HUES64 (cell line): ENCODE data around the gene COX6A2.

Source experiments
- H3K27ac ChIP-seq: 2 replicates; pipeline ENCODE4 v1.7.0; 2013; ENCODE audit warnings: low read depth, low read length, inconsistent platforms
- H3K27me3 ChIP-seq: 2 replicates; pipeline ENCODE4 v1.6.1; 2013; ENCODE audit warnings: mild to moderate bottlenecking, low read length; ENCODE audit not compliant: insufficient read depth
- H3K36me3 ChIP-seq: 2 replicates; pipeline ENCODE4 v1.6.1; 2013; ENCODE audit warnings: mild to moderate bottlenecking, low read length; ENCODE audit not compliant: insufficient read depth
- H3K4me1 ChIP-seq: 2 replicates; pipeline ENCODE4 v1.6.1; 2013; ENCODE audit warnings: mild to moderate bottlenecking, low read length, moderate library complexity; ENCODE audit not compliant: insufficient read depth
- H3K4me3 ChIP-seq: 2 replicates; pipeline ENCODE4 v1.5.1; 2013; ENCODE audit warnings: mild to moderate bottlenecking, low read length, moderate library complexity
- H3K9ac ChIP-seq: 2 replicates; pipeline ENCODE4 v1.6.1; 2013; ENCODE audit warnings: mild to moderate bottlenecking, low read depth, low read length
- H3K9me3 ChIP-seq: 2 replicates; pipeline ENCODE4 v1.6.1; 2013; ENCODE audit warnings: low read depth, low read length; ENCODE audit not compliant: insufficient read depth
- WGBS: fragments of 150-250, 120-280 bp; methylation state at CpG from one replicate; pipeline ENCODE4 v1.1.7; 2013; ENCODE audit warnings: missing lambda C conversion rate; 5-methylcytosine and 5-hydroxymethylcytosine counted together

The COX6A2 gene

GRCh38 chr16:31401436-31401835 is 26.7 kb downstream of the COX6A2 start:
- Histone ChIP-seq H3K9me3 (no peaks in the 10 kb centered on the region), H3K27ac (no peak overlapping the region), H3K4me1 (no peaks in the 10 kb centered on the region), H3K36me3 (no peaks in the 10 kb centered on the region), H3K4me3 (no peak overlapping the region), H3K9ac (no peak overlapping the region), H3K27me3 (no peaks in the 10 kb centered on the region)
- WGBS = 89% methylated on average over 10 of the region's 11 CpGs

GRCh38 chr16:31400191-31400590 is 28.0 kb downstream of the COX6A2 start:
- H3K4me1 ChIP-seq = no peaks in the 10 kb centered on the region
- H3K9ac ChIP-seq = no peak overlapping the region
- no peaks in the 10 kb centered on the region for H3K27me3 ChIP-seq
- no peaks in the 10 kb centered on the region for H3K36me3 ChIP-seq
- WGBS = 89% methylated on average over 2 of the region's 2 CpGs
- H3K4me3 ChIP-seq = no peak overlapping the region
- no peaks in the 10 kb centered on the region for H3K9me3 ChIP-seq
- H3K27ac ChIP-seq = no peak overlapping the region

- Histone ChIP-seq H3K27me3 (no peaks in the 10 kb centered on the region), H3K4me1 (no peaks in the 10 kb centered on the region), H3K9me3 (no peaks in the 10 kb centered on the region), H3K9ac (no peak overlapping the region), H3K4me3 (no peak overlapping the region), H3K27ac (no peak overlapping the region), H3K36me3 (no peaks in the 10 kb centered on the region)
- WGBS = 78% methylated on average over 9 of the region's 9 CpGs
Observed at GRCh38 chr16:31397701-31398100, 30.5 kb downstream of the COX6A2 start.

- Histone ChIP-seq H3K4me3 (no peak overlapping the region), H3K27me3 (no peaks in the 10 kb centered on the region), H3K9me3 (no peaks in the 10 kb centered on the region), H3K36me3 (no peaks in the 10 kb centered on the region), H3K4me1 (no peaks in the 10 kb centered on the region), H3K9ac (no peak overlapping the region), H3K27ac (no peak overlapping the region)
- 88% methylated on average over 18 of the region's 18 CpGs for WGBS
Observed at GRCh38 chr16:31397096-31397660, 31.0 kb downstream of the COX6A2 start.

- Histone ChIP-seq H3K36me3 (no peaks in the 10 kb centered on the region), H3K9me3 (no peaks in the 10 kb centered on the region), H3K4me3 (no peak overlapping the region), H3K9ac (no peak overlapping the region), H3K27me3 (no peaks in the 10 kb centered on the region), H3K27ac (no peak overlapping the region), H3K4me1 (no peaks in the 10 kb centered on the region)
- whole genome bisulfite sequencing = 97% methylated on average over 5 of the region's 6 CpGs
Observed at GRCh38 chr16:31395647-31396046, 32.5 kb downstream of the COX6A2 start.

GRCh38 chr16:31393056-31393455 is 35.1 kb downstream of the COX6A2 start, which contains the start of gene ITGAD:
ITGAD (plus strand) TSS chr16:31393335; CDS start chr16:31393361, 26 bp downstream.
- no peak within 1 kb of the TSS for H3K4me3 ChIP-seq
- no peaks in the 10 kb centered on the region for H3K27me3 ChIP-seq
- no peaks in the 10 kb centered on the region for H3K4me1 ChIP-seq
- H3K27ac ChIP-seq = no peak within 1 kb of the TSS
- no peak within 1 kb of the TSS for H3K9ac ChIP-seq
- H3K36me3 ChIP-seq = no peaks in the 10 kb centered on the region
- H3K9me3 ChIP-seq = no peaks in the 10 kb centered on the region
- 60% methylated on average over 5 of the region's 5 CpGs for WGBS

- Histone ChIP-seq H3K9ac (no peak overlapping the region), H3K9me3 (no peaks in the 10 kb centered on the region), H3K27me3 (no peaks in the 10 kb centered on the region), H3K4me3 (no peak overlapping the region), H3K36me3 (no peaks in the 10 kb centered on the region), H3K27ac (no peak overlapping the region), H3K4me1 (no peaks in the 10 kb centered on the region)
- 90% methylated on average over 5 of the region's 6 CpGs for WGBS
Observed at GRCh38 chr16:31390504-31391041, 37.6 kb downstream of the COX6A2 start.

- H3K9ac ChIP-seq = no peak overlapping the region
- H3K4me3 ChIP-seq = no peak overlapping the region
- H3K36me3 ChIP-seq = no peaks in the 10 kb centered on the region
- H3K4me1 ChIP-seq = no peaks in the 10 kb centered on the region
- H3K27me3 ChIP-seq = no peaks in the 10 kb centered on the region
- WGBS = 81% methylated on average over 2 of the region's 2 CpGs
- no peak overlapping the region for H3K27ac ChIP-seq
- H3K9me3 ChIP-seq = no peaks in the 10 kb centered on the region
Observed at GRCh38 chr16:31388535-31388934, 39.6 kb downstream of the COX6A2 start.

GRCh38 chr16:31386157-31386984 is 41.8 kb downstream of the COX6A2 start:
- Histone ChIP-seq H3K9me3 (no peaks in the 10 kb centered on the region), H3K9ac (no peak overlapping the region), H3K4me1 (no peaks in the 10 kb centered on the region), H3K4me3 (no peak overlapping the region), H3K27ac (no peak overlapping the region), H3K27me3 (no peaks in the 10 kb centered on the region), H3K36me3 (no peaks in the 10 kb centered on the region)
- 68% methylated on average over 6 of the region's 6 CpGs for WGBS

- no peak overlapping the region for H3K27ac ChIP-seq
- H3K9me3 ChIP-seq = no peaks in the 10 kb centered on the region
- no peaks in the 10 kb centered on the region for H3K36me3 ChIP-seq
- 89% methylated on average over 4 of the region's 4 CpGs for WGBS
- H3K27me3 ChIP-seq = no peaks in the 10 kb centered on the region
- H3K9ac ChIP-seq = no peak overlapping the region
- no peaks in the 10 kb centered on the region for H3K4me1 ChIP-seq
- H3K4me3 ChIP-seq = no peak overlapping the region
Observed at GRCh38 chr16:31385680-31386079, 42.5 kb downstream of the COX6A2 start.

- Histone ChIP-seq H3K27ac (no peak overlapping the region), H3K4me1 (no peaks in the 10 kb centered on the region), H3K27me3 (no peaks in the 10 kb centered on the region), H3K9me3 (no peaks in the 10 kb centered on the region), H3K9ac (no peak overlapping the region), H3K36me3 (no peaks in the 10 kb centered on the region), H3K4me3 (no peak overlapping the region)
- 36% methylated on average over 13 of the region's 14 CpGs for WGBS
Observed at GRCh38 chr16:31382485-31383161, 45.5 kb downstream of the COX6A2 start.
